ENCODE results near the gene LSM5.
"Not testable (repeated sequence)": the region's sequence is repeated elsewhere in the genome, so short reads cannot be mapped to it uniquely, and the experiment has no call there.

Gene LSM5

DNA sequence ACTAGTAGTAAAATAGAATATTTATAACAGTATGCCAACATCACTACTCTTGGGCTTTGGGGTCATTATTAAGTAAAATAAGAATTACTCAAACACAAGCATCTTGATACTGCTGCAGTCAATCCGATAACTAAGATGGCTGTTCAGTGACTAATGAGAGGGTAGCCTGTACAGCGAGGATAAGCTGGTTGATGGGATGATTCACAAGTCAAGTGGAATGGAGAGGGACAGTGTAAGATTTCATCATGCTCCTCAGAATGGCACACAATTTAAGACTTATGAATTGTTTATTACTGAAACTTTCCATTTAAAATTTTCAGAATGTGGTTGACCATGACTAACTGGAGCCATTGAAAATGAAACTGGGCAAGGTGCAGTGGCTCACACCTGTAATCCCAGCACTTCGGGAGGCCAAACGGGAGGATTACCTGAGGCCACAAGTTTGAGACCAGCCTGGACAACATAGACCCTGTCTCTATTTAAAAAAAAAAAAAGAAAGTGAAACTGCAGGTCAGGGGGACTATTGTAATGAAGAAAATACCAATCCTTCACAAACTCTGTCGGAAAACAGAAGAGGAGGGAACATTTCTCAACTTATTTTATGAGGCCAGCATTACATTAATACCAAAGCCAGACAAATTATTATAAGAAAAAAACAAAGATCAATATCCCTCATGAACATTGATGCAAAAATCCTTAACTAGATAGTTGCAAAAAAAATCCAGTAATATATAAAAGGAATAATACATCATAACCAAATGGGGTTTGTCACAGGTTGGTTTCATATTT, 16.3 kb upstream of the LSM5 start:
- in situ Hi-C loops (cut with MboI; ENCODE audit: low sequenced_read_pairs), result no loop called here

DNA sequence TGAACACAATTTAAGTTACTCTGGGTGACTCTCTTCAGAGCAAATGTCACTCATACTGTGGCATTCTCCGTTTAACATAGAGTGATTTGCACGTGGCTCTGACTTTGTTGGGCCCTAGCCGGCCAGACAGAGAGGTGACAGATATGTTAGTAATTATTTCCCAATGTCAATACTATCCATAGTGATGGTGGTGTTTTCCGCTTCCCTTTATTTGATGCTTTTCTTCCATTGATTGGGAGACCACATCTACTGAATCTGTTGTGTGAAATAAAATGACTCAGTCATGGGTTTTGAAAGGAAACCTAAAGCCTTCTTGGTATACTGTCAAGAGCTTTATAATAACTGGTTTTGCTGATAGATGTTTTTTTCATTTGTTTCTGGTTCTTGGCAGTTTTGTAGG, 12.5 kb upstream of the LSM5 start:
- in situ Hi-C loops (cut with MboI; ENCODE audit: low sequenced_read_pairs), result no loop called here

DNA sequence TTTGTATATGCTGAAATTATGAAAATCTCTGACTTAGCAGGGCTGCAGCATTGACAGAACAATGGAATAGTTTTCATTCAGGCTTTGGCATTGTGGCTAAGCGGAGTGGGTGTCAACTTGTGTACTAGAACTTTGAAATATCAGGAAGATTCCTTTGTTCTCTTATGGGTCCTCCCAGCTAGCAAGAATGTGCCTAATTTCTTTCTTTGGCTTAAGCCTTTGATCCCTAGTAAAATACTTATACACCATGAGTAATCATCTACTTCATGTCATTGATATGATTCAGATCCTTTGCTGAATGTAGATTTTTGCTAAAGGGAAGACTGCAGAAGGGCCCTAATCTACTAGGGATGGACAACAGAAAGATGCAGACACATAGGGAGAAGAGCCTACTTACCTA, 11.3 kb upstream of the LSM5 start:
- in situ Hi-C loops (cut with MboI; ENCODE audit: low sequenced_read_pairs), result no loop called here

DNA sequence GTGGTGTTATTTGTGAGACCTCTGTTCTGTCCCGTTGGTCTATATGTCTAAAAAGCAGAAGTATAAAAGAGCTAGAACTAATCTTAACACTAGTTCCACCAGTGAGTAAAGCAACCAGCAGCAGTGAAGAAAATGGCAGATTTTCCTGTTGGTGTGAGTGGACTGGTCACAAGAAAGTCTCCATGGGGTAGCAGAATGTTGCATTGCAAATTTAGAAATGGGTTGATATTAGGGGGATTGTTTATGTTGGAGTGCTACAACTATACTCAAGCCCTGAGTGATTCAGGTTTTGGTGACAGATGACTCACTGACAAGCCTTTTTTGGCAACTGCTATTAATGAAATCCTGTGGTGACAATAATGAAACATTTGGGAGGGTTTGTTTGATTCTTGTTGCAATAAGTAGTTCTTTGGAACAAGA, 10.8 kb upstream of the LSM5 start:
- in situ Hi-C loops (cut with MboI; ENCODE audit: low sequenced_read_pairs), result no loop called here

DNA sequence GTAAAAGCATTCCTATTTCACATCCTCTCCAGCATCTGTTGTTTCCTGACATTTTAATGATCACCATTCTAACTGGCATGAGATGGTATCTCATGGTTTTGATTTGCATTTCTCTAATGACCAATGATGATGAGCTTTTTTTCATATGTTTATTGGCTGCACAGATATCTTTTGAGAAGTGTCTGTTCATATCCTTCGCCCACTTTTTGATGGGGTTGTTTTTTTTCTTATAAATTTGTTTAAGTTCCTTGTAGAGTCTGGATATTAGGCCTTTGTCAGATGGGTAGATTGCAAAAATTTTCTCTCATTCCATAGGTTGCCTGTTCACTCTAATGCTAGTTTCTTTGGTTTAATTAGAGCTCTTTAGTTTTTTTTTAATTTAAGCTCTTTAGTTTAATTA, 10.0 kb upstream of the LSM5 start:
- in situ Hi-C loops (cut with MboI; ENCODE audit: low sequenced_read_pairs), result not testable (repeated sequence)

DNA sequence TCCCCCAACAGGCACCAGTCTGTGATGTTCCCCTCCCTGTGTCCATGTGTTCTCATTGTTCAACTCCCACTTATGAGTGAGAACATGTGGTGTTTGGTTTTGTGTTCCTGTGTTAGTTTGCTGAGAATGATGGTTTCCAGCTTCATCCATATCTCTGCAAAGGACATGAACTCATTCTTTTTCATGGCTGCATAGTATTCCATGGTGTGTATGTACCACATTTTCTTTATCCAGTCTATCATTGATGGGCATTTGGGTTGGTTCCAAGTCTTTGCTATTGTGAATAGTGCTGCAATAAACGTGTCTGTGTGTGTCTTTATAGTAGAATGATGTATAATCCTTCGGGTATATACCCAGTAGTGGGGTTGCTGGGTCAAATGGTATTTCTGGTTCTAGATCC, 9.6 kb upstream of the LSM5 start:
- in situ Hi-C loops (cut with MboI; ENCODE audit: low sequenced_read_pairs), result not testable (repeated sequence)

DNA sequence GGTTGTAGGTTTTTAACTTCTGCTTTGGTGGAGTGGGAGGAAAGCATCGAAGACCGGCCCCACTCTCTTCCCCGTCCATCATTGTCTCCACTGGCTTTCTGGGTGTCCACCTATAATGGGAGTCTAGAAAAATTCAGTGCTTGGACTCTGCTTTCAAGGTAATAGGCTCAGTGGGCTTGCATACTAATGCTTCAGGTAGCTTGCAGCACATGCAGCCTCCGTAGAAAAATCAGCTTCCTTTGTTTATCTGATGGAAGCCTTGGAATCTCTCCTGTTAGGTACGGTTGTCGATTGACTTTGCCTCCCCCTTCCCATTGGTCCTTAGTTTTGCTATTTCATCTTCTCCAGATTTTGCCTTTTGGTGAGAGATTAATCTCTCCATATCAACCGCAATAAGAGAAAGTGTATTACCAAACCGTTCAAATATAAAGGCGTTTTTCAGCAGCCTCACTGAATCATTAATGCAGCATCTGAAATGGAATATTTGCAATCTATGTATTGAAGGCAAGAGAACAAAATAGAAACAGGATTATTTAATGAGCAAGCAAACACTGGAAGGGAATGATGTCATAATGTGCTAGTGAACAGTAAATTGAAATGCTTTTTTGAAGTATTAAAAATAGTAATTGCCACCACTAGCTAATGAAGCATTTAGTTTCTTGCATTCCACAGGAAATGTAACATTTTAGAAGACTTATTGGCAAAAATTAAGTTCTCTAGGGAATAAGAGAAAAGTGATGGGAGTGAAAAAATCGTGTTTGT, 6.1 kb upstream of the LSM5 start:
- in situ Hi-C loops (cut with MboI; ENCODE audit: low sequenced_read_pairs), result no loop called here

DNA sequence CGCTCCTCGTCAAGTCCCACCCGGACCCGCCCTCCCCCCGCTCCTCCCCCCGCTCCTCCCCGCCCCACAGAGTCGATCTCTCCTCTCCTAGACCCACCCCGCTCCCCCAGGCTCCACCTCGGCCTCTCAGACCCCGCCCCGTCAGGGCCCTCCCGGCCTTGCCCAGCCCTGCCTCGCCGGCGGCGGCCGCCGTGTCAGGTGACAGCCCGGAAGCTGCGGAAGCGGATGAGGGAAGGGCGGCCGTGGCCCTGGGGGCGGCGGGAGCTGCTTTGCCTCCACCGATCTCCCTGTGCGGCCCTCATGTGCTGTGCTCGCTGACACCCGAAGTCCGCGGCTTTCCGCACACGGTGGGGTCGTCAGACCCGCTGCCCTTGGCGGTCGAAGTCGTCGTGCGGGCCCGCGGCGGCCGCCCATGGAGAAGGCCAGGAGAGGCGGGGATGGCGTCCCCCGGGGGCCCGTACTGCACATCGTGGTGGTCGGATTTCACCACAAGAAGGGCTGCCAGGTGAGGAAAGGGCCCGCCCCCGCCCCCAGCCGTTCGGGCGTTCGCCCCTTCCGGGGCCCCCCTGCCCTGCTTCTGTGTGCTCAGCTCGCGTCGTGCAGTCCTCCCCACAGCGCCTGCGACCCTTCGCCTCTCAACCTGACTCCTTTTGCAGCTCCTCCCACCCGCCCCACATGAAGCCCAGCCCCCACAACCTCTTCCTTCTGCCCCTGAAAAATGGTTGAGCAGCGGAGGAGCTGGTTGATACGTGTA, 5.3 kb upstream of the LSM5 start, which contains the start of gene AVL9:
AVL9 (plus strand) TSS at position 192 of the 754 bp plus-strand sequence; CDS start at position 413, 221 bp downstream.
- in situ Hi-C loops (cut with MboI; ENCODE audit: low sequenced_read_pairs), result no loop called here

DNA sequence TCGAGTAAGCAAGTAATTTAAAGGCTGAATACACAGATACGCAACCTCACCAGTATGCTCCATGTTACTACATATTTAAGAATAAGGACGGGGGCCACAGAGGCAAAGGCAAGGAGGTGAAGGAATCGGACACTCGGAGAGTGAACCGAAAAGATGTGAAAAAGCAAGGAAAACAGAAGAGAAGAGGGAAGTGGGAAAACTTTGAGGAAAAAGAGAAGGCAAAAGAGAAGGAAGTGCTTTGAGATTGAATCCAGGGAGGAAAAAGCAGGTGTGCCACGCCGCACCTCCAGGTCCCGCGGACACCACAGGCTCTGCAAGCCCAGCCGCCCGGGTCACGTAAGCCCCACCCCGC, 4.7 kb upstream of the LSM5 start:
- in situ Hi-C loops (cut with MboI; ENCODE audit: low sequenced_read_pairs), result no loop called here

DNA sequence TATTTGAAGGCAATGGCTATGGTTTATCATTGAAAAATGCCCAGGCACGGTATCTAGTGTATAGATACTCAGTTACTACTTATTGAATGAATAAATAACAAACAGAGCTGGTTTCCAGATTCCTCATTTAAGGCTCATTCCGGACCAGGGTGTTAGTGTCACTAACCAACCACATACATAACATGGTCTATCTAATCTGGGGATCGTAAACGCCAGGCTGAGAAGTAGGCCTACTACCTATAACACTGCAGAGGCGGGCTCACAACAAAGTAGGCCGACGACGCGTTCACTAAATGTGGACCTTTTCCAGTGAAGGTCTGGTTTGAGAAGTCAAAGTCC, 423 bp downstream of the LSM5 start:
- in situ Hi-C loops (cut with MboI; ENCODE audit: low sequenced_read_pairs), result no loop called here

DNA sequence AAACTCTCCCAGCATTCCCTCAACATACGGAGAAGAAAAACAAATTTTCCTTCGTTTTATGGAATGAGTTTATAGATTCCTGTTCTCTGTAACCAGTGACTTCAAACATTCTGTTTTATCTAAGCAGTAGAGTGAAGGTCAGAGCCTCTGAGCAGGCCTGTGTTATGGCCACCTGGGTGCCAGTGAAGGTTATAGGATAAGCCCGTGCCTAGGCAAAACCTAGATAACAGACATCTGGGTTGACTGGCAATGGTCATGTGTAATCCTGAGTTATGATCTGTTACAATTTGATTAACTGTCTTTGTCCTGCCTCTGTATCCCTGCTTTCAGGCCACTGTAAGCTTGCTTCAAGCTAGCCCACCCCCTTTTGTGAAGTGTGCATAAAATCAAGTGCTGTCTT, 8.3 kb downstream of the LSM5 start:
- in situ Hi-C loops (cut with MboI; ENCODE audit: low sequenced_read_pairs), result no loop called here

DNA sequence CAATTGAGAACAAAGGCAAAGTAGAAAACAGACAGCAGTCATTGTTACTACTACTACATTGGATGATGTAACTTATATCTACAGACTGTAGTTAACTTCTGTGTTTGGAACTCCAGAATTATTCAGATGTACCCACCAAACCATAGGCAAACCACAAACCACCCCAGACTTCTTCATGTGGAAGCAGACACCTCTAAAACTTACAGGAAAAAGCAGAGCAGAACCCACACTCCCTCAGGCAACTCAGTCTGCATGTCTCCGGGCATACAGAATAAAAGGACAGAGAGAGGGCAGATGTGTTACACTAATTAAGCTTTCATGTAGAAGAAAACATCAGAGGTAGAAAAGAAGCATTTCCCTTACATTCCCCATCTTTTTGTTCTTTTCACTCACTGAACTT, 9.0 kb downstream of the LSM5 start:
- in situ Hi-C loops (cut with MboI; ENCODE audit: low sequenced_read_pairs), result no loop called here

DNA sequence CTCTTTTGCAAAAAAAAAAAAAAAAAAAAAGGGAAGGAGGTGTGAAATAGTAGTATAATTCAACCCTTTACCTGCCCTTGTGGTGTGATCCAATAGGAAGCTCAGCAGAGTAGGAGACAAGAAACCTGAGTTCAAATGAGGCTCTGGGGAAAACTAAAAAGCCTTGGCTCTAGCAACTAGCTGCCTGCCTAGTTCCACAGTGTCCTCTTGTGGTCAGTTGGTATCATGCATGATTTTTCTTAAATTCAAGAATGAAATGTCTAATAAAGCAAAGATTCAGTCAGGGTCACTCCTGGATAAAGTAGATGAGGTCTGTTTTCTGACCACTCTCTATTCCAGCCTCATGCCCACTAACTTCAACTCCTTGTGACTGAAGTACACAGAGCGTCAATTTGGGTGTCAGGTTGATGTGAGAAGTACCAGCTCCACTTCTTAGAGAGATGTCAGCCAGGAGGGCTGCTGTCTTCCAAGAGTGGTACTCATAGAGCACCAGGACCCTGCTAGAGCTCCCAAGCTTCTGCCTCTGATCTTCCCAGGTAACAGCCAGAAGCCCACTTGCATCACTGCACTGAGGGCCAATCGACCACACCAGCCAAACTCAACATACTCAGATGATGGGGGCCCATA, 10.5 kb downstream of the LSM5 start:
- in situ Hi-C loops (cut with MboI; ENCODE audit: low sequenced_read_pairs), result no loop called here

DNA sequence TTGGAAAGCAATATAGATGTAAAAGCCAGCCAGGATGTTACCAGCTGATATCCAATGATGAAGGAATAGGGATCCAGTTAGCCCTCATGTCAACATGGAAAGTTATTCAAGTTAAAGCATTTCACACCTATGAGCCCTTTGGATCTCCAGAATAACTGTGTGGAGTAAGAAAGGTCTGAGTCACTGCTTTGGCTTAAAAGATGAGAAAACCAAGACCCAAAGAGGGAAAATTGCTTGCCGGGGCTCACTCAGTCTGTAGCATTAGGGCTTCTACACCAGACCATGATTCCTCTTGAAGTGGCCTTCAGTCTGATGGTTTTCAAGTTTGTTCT, 12.6 kb downstream of the LSM5 start:
- in situ Hi-C loops (cut with MboI; ENCODE audit: low sequenced_read_pairs), result no loop called here

DNA sequence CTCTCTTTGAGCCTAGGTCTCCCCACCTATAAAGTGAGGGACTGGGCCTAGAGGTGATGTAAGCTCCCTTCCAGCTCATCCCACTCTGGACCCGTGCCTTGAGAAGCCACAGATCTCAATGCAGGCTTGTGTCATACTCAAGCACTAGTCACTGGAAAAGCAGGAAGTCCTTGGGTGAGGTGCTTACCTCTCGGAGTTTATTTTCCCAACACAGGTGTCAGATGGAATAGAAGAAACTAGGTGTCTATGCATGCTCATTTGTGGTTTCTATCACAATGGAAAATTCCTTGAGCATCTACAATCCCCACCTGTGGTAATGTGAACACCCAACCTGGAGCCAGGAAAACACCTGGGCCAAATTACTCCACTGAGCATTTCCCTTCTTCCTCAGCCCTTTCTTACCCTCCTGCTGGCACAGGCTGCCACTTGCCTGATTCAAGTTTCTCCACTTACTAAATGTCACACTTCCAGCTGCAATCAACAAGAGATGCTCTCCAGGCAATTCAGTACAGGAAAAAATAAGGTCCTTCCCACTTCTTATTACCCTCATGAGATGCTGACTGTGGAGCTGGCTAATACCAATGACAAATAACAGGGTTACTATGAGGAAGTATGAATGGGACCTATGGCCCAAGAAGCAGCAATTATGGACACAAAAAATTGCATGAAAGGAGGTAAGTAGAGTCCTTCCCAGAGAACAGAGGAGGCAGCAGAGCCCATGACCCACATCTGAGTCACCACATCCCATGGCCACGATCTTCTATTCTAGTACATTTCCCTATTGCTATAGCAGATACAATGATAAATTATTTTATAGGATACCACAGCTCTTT, 13.1 kb downstream of the LSM5 start:
- in situ Hi-C loops (cut with MboI; ENCODE audit: low sequenced_read_pairs), result no loop called here

DNA sequence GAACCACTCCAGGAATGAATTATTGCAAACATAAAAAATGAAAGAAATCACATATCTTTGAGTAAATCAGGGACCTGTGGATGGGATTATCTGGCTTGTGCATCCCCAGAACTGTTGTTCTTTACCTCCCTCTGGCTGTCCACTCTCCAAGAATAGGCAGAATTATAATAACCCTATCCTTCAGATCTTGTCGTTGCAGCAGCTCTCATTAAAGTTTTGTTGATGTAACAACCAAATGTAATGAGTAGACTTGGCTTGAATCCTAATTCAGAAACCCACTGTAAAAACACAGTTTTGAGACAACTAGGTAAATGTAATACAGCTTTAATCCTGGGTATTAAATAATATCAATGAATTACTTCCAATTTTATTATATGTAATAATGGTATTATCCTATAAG, 16.2 kb downstream of the LSM5 start:
- in situ Hi-C loops (cut with MboI; ENCODE audit: low sequenced_read_pairs), result no loop called here

DNA sequence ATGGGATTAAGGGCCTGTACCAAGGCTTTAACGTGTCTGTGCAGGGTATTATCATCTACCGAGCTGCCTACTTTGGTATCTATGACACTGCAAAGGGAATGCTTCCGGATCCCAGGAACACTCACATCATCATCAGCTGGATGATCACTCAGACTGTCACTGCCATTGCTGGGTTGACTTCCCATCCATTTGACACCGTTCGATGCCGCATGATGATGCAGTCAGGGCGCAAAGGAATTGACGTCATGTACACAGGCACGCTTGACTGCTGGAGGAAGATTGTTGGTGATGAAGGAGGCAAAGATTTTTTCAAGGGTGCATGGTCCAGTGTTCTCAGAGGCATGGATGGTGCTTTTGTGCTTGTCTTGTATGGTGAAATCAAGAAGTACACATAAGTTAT, 18.2 kb downstream of the LSM5 start:
- in situ Hi-C loops (cut with MboI; ENCODE audit: low sequenced_read_pairs), result no loop called here

DNA sequence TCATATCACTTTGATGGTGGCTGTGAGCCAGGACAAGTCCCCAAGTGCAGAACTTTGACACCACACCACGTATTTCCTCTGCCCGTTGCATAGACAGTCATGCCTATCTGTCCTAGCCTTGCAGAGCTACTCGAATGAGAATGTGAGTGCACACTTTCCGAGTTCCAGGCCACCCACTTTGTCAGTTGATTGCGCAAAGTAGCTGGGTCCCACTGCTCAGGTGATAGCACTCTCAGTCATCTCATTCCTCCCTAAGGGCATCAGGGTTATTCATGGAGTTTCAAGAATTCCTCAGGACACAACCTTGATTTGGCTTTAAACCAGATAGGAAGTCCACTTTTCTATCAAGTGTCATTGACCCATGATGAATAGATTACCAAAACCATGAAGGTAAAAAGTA, 19.3 kb downstream of the LSM5 start:
- in situ Hi-C loops (cut with MboI; ENCODE audit: low sequenced_read_pairs), result no loop called here

DNA sequence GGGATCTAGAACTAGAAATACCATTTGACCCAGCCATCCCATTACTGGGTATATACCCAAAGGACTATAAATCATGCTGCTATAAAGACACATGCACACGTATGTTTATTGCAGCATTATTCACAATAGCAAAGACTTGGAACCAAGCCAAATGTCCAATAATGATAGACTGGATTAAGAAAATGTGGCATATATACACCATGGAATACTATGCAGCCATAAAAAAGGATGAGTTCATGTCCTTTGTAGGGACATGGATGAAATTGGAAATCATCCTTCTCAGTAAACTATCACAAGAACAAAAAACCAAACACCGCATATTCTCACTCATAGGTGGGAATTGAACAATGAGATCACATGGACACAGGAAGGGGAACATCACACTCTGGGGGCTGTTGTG, 20.2 kb downstream of the LSM5 start:
- in situ Hi-C loops (cut with MboI; ENCODE audit: low sequenced_read_pairs), result not testable (repeated sequence)

DNA sequence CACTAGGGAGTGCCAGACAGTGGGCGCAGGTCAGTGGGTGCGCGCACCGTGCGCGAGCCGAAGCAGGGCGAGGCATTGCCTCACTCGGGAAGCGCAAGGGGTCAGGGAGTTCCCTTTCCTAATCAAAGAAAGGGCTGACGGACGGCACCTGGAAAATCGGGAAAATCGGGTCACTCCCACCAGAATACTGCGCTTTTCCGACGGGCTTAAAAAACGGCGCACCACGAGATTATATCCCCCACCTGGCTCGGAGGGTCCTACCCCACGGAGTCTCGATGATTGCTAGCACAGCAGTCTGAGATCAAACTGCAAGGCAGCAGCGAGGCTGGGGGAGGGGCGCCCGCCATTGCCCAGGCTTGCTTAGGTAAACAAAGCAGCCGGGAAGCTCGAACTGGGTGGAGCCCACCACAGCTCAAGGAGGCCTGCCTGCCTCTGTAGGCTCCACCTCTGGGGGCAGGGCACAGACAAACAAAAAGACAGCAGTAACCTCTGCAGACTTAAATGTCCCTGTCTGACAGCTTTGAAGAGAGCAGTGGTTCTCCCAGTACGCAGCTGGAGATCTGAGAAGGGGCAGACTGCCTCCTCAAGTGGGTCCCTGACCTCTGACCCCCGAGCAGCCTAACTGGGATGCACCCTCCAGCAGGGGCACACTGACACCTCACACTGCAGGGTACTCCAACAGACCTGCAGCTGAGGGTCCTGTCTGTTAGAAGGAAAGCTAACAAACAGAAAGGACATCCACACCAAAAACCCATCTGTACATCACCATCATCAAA, 25.4 kb downstream of the LSM5 start:
- in situ Hi-C loops (cut with MboI; ENCODE audit: low sequenced_read_pairs), result not testable (repeated sequence)
